Mucosa of gallbladder (tissue), 1 donor: ENCODE results near the gene ADGRG2. TPM values are rescaled to one million over a fixed set of nuclear protein-coding genes. Genes with fewer than 3 reads are reported as not detected.

Experiments
- DNase-seq: peaks from one replicate; pipeline ENCODE4 v3.0.0-alpha.2; 2020; ENCODE audit warnings: low spot score
- total RNA-seq: library from RNA; stranded (reverse); gene quantifications from one replicate; pipeline ENCODE4 v1.2.1, GENCODE V29; 2021
- donor health status: DM: no; HTN: no; CAD: no.

The ADGRG2 gene
- total RNA-seq, 1 donor from 2014 or later, result 12.5 TPM

- no peak for DNase-seq
Observed at GRCh38 chrX:18951032-18951431, 171.2 kb downstream of the ADGRG2 start.

GRCh38 chrX:18949944-18950301 lies 172.3 kb downstream of the ADGRG2 start:
- no peak for DNase-seq

DNA sequence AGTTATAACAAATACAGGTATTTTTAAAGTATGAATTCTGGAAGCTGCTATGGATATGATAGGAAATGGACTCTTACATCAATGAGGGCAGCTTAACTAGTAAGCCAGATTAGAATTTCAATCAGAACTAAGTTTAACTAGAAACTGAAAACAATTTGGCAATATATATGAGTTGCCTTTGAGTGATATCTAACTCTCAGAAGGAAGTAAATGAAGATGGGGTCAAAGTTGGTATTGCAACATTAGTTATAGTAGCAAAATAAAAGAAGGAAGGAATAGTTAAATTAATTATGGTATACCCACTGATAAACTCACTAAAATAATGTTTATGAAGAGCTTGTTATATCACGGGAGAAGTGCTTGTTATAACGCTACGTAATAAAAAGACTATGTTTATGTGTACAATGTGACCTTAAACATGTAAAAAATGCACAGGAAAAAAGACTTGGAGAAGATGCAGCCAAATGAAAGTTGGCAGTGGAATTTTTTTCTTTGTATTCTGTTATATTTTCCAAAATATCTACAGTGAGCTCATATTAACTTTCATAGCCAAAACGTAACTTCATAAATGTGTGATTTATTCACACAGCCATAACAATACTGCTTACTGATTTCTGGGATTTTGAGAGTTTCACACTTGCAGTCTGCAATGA lies 172.9 kb downstream of the ADGRG2 start:
- no peak for DNase-seq

DNA sequence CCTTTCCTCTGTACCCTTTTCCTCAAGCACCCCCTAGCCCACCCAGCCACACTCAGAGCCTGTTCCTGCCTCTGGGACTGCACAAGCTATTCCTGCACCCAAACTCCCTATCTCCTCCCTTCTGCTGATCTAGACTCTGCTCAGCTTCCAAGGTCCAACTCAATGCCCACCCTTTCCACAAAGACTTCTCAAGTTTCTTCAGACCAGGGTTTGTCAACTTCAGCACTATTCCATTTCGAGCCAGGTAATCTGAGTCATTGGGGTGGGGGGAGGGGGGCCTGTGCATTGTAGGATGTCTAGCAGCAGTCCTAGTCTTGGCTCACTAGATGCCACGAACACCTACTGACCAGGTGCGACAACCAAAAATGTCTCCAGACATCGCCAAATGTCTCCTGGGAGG lies 175.7 kb downstream of the ADGRG2 start:
- DNase-seq, result no peak

DNA sequence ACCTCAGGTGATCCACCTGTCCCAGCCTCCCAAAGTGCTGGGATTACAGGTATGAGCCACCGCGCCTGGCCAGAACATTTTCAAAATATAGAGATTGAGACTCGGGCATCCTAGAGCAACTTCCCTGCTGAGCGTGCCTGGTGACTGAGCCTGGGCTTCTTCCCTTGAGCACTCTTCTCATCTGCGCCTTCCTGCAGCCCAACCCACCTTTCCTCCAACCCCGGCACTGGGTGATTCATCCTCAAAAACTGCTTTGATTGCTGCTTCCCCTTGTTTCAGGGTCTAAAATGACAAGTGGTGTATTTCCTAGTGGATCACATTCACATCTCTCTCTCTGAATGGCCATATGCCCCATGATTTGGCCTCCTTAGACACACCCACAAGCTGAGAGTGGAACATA lies 176.1 kb downstream of the ADGRG2 start:
- DNase-seq, result no peak

GRCh38 chrX:18945483-18945882 lies 176.8 kb downstream of the ADGRG2 start:
- DNase-seq, result no peak

- DNase-seq, result no peak
Observed at GRCh38 chrX:18944482-18944881, 177.8 kb downstream of the ADGRG2 start.

GRCh38 chrX:18941896-18942295 lies 180.4 kb downstream of the ADGRG2 start:
- no peak for DNase-seq

Other genes with a start within 250 kb of the ADGRG2 start
- 67.7 TPM for gene PHKA2, start 138.4 kb downstream of the ADGRG2 start, total RNA-seq
- gene PDHA1, start 221.5 kb upstream of the ADGRG2 start, total RNA-seq, result 164 TPM